ENCODE measurements around the gene ADTRP.

Gene ADTRP

DNA sequence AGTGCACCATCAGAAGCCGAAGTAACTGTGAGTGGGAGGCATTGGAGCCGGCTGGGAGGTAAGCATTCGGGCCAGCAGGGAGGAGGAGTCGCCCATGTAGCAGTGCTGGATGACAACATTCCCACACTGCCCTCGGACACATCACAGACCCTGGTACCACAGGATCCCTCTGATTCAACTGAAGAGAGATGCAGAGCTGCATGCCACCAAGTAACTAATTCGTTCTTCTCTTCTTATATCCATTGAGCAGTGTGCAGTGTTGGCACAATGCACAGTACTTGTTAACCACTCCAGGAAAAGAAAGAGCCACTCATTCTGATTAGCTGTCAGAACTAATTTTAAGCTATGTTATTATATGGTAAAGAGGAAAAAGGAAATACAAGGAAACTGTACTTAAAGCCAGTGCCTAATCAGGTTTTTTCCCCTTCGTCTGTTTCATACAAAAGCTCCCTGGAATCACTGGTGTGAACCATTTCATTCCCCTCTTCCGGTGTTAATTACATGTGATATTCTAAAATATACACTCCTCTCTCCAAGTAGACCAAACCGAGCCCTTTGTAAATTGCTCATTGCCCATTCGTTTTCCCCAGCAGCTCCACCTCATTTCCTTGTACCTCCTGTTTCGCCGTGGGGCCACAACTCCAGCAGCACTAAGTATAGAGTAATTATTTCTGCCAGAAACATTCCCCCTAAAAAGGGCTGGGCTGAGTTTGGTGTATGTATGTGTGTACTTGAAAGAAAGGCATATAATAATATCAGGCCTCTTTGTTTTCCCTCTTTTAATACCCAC is 32.4 kb upstream of the ADTRP start:
- peak; percentile 40 for DNase-seq (ENCODE audit: low read depth)
- TF ChIP-seq, protein P1, sequence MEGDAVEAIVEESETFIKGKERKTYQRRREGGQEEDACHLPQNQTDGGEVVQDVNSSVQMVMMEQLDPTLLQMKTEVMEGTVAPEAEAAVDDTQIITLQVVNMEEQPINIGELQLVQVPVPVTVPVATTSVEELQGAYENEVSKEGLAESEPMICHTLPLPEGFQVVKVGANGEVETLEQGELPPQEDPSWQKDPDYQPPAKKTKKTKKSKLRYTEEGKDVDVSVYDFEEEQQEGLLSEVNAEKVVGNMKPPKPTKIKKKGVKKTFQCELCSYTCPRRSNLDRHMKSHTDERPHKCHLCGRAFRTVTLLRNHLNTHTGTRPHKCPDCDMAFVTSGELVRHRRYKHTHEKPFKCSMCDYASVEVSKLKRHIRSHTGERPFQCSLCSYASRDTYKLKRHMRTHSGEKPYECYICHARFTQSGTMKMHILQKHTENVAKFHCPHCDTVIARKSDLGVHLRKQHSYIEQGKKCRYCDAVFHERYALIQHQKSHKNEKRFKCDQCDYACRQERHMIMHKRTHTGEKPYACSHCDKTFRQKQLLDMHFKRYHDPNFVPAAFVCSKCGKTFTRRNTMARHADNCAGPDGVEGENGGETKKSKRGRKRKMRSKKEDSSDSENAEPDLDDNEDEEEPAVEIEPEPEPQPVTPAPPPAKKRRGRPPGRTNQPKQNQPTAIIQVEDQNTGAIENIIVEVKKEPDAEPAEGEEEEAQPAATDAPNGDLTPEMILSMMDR (conservative IDR thresholded peaks at IDR 0.05; ENCODE audit: low read length), result no peak
- H3K4me3 ChIP-seq (ENCODE audit: low read length), result no peak overlapping the region

DNA sequence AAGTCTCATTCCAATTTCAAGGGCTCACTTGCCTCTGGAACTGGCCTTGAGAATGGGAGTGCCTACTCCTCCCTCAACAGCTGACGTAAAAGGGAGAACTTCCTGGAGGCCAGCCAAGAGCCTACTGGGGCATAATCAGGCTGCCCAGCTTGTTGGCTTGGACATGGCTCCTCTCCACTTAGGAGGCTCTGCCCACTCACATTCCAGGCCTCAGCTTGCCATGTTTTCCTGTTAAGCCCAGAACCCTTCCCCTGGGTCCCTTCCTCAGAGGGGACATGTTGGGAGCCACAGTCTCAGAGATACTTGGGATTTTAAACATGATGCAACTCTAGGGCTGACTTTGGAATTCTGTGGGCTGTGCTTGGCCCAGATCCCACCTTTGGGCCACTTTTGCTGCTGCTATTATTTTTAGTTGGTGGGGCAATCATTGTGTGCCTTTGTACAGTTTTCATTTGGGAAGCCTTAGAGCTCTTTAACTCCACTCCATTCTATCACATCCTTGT is 31.5 kb upstream of the ADTRP start:
- TF ChIP-seq, protein P1 (conservative IDR thresholded peaks at IDR 0.05; ENCODE audit: low read length), result no peak
- DNase-seq (ENCODE audit: low read depth), result peak; percentile 89
- H3K4me3 ChIP-seq (ENCODE audit: low read length), result no peak overlapping the region

DNA sequence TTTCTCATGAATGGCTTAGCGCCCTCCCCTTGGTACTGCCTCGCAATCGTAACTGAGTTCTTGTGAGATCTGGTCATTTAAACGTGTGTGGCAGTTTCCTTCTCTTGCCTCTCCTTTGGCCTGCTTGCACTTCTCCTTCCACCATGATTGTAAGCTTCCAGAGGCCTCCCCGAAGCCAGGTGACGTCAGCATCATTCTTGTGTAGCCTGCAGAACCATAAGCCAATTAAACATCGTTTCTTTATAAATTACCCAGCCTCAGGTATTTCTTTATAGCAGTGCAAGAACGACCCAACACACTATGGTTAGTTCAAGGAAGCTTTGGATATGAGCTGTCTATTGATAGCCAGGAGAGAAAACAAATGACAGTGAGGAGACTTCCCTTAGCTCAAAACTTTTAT is 29.5 kb upstream of the ADTRP start:
- H3K4me3 ChIP-seq (ENCODE audit: low read length), result no peak overlapping the region
- no peak for DNase-seq (ENCODE audit: low read depth)
- TF ChIP-seq, protein P1 (conservative IDR thresholded peaks at IDR 0.05; ENCODE audit: low read length), result no peak

DNA sequence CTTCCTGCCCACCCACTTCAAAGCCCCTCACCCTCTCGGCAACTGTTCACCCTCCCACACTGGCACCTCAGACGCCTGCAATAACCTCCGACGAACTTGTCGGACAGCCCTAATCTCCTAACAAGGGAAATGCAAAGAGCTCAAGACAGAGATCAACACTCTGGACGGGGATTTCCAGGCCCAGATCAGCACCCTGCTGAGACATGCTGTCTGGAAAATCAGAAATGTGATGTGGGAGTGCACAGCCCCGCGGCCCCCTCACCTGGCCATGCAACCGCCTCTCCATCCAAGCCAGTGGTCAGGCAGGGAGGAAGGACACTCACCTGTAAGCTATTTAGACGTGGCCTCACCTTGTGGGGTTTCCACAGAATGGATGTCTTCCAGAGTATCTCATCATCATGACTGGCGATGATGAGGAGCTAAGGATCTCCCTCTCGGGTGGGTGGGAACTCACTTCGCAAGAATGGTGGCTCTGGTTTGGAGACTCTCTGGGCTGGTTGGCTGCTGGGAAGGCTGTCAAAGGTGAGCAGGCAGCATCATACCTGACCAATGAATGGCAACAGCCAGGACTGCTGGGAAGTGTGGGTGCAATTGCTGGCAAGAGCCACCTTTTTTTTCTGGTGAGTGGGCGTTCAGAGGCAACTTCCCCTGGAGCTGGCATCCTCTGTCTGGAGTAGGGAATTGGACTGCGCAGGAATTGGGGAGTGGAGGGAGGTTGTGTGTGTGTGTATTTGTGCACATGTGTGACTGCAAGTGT is 28.1 kb upstream of the ADTRP start:
- TF ChIP-seq, protein P1 (conservative IDR thresholded peaks at IDR 0.05; ENCODE audit: low read length), result no peak
- no peak overlapping the region for H3K4me3 ChIP-seq (ENCODE audit: low read length)
- no peak for DNase-seq (ENCODE audit: low read depth)

DNA sequence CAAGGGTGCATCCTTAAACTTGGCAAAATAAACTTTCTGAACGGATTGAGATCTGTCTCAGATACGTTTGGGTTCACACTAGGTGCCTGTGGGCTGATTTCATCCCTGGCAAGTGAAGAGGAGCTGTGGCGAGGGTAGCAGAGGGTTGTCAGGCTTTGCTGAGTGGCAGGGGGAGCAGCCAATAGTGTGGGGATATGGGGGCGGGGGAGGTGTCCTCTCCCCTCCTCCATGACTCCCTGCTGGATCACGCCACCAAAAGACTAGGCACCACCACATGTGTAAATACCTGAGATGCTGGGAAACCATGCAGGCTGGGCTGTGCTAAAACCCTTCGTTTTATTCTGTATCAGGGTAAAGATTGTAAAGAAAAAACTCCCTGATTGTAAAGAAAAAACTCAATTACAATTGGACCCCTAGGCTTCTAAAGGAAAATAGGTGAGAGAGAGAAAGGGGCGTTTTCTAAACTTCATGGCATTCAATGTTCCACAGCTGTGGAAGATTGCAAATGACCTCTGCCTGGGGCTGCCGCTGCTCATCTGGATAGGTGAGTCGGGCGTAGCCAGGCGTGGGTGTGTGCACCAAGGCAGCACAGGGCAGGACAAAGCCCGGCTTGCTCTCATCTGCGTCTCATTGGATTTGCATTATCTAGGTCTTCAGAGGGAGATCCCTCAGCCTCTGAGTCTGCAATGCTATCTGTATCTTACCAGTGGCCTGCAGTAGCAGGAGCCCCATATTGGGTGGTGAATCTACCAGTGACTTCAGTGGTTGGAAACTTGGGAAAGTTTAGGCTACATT is 26.9 kb upstream of the ADTRP start:
- TF ChIP-seq, protein P1 (conservative IDR thresholded peaks at IDR 0.05; ENCODE audit: low read length), result no peak
- DNase-seq (ENCODE audit: low read depth), result no peak
- H3K4me3 ChIP-seq (ENCODE audit: low read length), result no peak overlapping the region

DNA sequence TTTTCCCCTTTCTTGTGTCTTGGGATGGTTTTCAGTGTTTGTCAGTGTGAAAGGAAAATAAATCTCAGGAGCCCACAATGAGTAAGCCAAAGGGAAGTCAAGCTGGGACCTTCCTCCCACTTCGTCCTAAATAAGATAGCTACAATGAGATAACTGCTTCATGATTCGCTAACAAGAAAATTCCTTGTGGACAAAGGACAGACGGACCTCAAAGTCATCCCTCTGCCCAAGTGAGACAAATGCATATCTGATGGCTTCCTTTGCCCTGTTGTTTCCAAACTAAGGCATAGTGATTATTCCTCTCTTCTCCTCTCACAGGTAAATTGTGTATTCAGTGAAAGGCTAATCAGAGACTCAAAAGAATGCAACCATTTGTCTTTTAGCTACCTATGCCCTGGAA is 26.1 kb upstream of the ADTRP start:
- no peak for DNase-seq (ENCODE audit: low read depth)
- no peak overlapping the region for H3K4me3 ChIP-seq (ENCODE audit: low read length)
- TF ChIP-seq, protein P1 (conservative IDR thresholded peaks at IDR 0.05; ENCODE audit: low read length), result no peak
